Measurements from ENCODE around the gene ZMYND8.
A peak's percentile ranks its signal among the peaks of the same experiment; 100 is the strongest.

ZMYND8 gene

GRCh38 chr20:47221036-47221625 lies 135.4 kb downstream of the ZMYND8 start:
- Histone ChIP-seq H3K36me3 (ENCODE audit: insufficient read depth, low read length) (peaks cover 90% of the 10 kb centered on the region), H3K4me2 (ENCODE audit: insufficient read depth, low read length) (no peak overlapping the region), H4K20me1 (ENCODE audit: insufficient read depth, low read length) (0 out of 2 replicates have a peak, but pooled peaks cover 6% of the 10 kb centered on the region), H3K27ac (ENCODE audit: low read length) (no peak overlapping the region), H3K9ac (ENCODE audit: low read depth, low read length) (no peak overlapping the region), H3K27me3 (ENCODE audit: insufficient read depth, low read length, poor library complexity) (no peaks in the 10 kb centered on the region), H3K4me1 (ENCODE audit: insufficient read depth, low read length) (no peaks in the 10 kb centered on the region), H3K4me3 (ENCODE audit: low read depth in 1 of 2, low read length in 2 of 2) (no peak overlapping the region), H3K9me3 (ENCODE audit: insufficient read depth, low read length, severe bottlenecking) (no peaks in the 10 kb centered on the region), H2AFZ (ENCODE audit: low read depth, low read length) (no peak overlapping the region), H3K79me2 (ENCODE audit: insufficient read depth, low read length) (no peaks in the 10 kb centered on the region)
- TF ChIP-seq CTCF (IDR thresholded peaks at IDR 0.05; ENCODE audit: borderline replicate concordance, extremely low read depth, low read length, poor library complexity, severe bottlenecking) (no peak), EZH2 (IDR thresholded peaks at IDR 0.05; ENCODE audit: borderline replicate concordance, low read depth, low read length, severe bottlenecking) (no peak)
- DNase-seq: no peak
- no peak for ATAC-seq (ENCODE audit: insufficient read depth, low read depth)

- Histone ChIP-seq H3K36me3 (ENCODE audit: insufficient read depth, low read length) (peaks cover 92% of the 10 kb centered on the region), H3K27ac (ENCODE audit: low read length) (no peak overlapping the region), H3K4me2 (ENCODE audit: insufficient read depth, low read length) (no peak overlapping the region), H3K27me3 (ENCODE audit: insufficient read depth, low read length, poor library complexity) (no peaks in the 10 kb centered on the region), H3K9ac (ENCODE audit: low read depth, low read length) (no peak overlapping the region), H3K4me1 (ENCODE audit: insufficient read depth, low read length) (no peaks in the 10 kb centered on the region), H3K4me3 (ENCODE audit: low read depth in 1 of 2, low read length in 2 of 2) (no peak overlapping the region), H3K9me3 (ENCODE audit: insufficient read depth, low read length, severe bottlenecking) (no peaks in the 10 kb centered on the region), H3K79me2 (ENCODE audit: insufficient read depth, low read length) (no peaks in the 10 kb centered on the region), H2AFZ (ENCODE audit: low read depth, low read length) (no peak overlapping the region), H4K20me1 (ENCODE audit: insufficient read depth, low read length) (0 out of 2 replicates have a peak, but pooled peaks cover 6% of the 10 kb centered on the region)
- DNase-seq (peak; percentile 52), ATAC-seq (ENCODE audit: insufficient read depth, low read depth) (peak; percentile 61; the same call in 2 of the 3 replicates)
- peak; percentile 79 for TF ChIP-seq CTCF (IDR thresholded peaks at IDR 0.05; ENCODE audit: borderline replicate concordance, extremely low read depth, low read length, poor library complexity, severe bottlenecking)
- TF ChIP-seq EZH2 (IDR thresholded peaks at IDR 0.05; ENCODE audit: borderline replicate concordance, low read depth, low read length, severe bottlenecking): no peak
Measured at GRCh38 chr20:47220161-47220582, 136.3 kb downstream of the ZMYND8 start.

- Histone ChIP-seq H2AFZ (ENCODE audit: low read depth, low read length) (no peak overlapping the region), H3K36me3 (ENCODE audit: insufficient read depth, low read length) (peaks cover 92% of the 10 kb centered on the region), H4K20me1 (ENCODE audit: insufficient read depth, low read length) (peaks cover 15% of the 10 kb centered on the region; the same call in 1 of the 2 replicates), H3K79me2 (ENCODE audit: insufficient read depth, low read length) (no peaks in the 10 kb centered on the region), H3K9ac (ENCODE audit: low read depth, low read length) (no peak overlapping the region), H3K4me3 (ENCODE audit: low read depth in 1 of 2, low read length in 2 of 2) (no peak overlapping the region), H3K27me3 (ENCODE audit: insufficient read depth, low read length, poor library complexity) (no peaks in the 10 kb centered on the region), H3K9me3 (ENCODE audit: insufficient read depth, low read length, severe bottlenecking) (no peaks in the 10 kb centered on the region), H3K4me2 (ENCODE audit: insufficient read depth, low read length) (no peak overlapping the region), H3K27ac (ENCODE audit: low read length) (no peak overlapping the region), H3K4me1 (ENCODE audit: insufficient read depth, low read length) (no peaks in the 10 kb centered on the region)
- no peak for ATAC-seq (ENCODE audit: insufficient read depth, low read depth)
- no peak for DNase-seq
- TF ChIP-seq CTCF (IDR thresholded peaks at IDR 0.05; ENCODE audit: borderline replicate concordance, extremely low read depth, low read length, poor library complexity, severe bottlenecking): no peak
Measured at GRCh38 chr20:47217482-47218446, 138.7 kb downstream of the ZMYND8 start.

All from DND-41 (cell line).